ENCODE measurements around the gene MACF1.

The MACF1 gene

GRCh38 chr1:39214714-39214997, 10.2 kb downstream of the MACF1 start:
- peaks cover 4% of the 10 kb centered on the region for H3K36me3 ChIP-seq (replicated peaks)
- in situ Hi-C loops (cut with HindIII; ENCODE audit: low pct_ligation_motif_present, low sequenced_read_pairs), result no loop called here
- no peak overlapping the region for H3K4me3 ChIP-seq (ENCODE audit: low read depth, low read length)
- H3K27ac ChIP-seq, result no peak overlapping the region
- no peak for DNase-seq
- TF ChIP-seq CTCF (IDR thresholded peaks at IDR 0.05; ENCODE audit: low read depth, low read length, missing control alignments), result no peak
- H3K27me3 ChIP-seq (replicated peaks), result no peaks in the 10 kb centered on the region

DNA sequence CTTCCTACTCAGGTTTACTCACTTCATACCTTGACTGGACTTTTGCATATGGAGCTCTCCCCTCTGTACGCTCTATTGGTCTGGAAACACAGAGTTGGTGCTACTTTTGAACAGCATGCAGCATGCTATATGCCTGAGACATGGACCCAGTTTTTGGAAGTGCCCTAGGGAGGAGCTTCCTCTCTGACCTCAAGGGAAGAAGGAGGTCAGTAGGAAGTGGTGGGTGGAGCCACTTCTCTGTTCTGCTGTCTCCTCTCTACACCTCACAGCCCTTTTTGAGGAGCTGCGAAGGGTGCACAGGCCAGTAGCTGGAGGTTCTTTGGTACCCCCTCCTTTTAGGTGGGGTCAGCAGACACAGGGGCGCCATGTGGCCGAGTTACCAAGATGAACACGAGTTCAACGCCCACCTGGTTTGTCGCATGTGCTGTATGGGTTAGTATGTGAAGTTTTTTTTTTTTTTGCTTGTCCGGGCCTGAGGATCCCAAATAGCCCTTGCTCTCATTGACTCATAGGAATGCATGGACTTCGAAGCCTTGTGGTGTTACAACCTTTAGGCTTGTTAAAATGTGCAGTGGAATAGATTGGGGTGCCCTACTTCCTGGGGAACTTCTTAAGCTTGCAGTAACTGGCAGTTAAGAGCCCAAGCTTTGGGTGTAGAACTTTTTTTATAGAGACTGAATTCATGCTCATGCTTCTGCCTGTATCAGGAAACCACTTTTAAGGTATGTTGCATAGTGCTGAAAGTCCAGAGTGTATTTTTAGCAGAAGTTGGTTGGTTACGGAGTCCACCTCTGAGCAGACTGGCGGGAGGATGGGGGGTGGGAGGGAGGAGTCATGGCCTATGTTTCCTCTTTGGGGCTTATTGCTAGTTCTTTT, 10.7 kb downstream of the MACF1 start:
- DNase-seq, result no peak
- no peak for TF ChIP-seq CTCF (IDR thresholded peaks at IDR 0.05; ENCODE audit: low read depth, low read length, missing control alignments)
- H3K36me3 ChIP-seq (replicated peaks), result peaks cover 4% of the 10 kb centered on the region
- no peak overlapping the region for H3K4me3 ChIP-seq (ENCODE audit: low read depth, low read length)
- no peak overlapping the region for H3K27ac ChIP-seq
- no peaks in the 10 kb centered on the region for H3K27me3 ChIP-seq (replicated peaks)
- in situ Hi-C loops (cut with HindIII; ENCODE audit: low pct_ligation_motif_present, low sequenced_read_pairs), result no loop called here

DNA sequence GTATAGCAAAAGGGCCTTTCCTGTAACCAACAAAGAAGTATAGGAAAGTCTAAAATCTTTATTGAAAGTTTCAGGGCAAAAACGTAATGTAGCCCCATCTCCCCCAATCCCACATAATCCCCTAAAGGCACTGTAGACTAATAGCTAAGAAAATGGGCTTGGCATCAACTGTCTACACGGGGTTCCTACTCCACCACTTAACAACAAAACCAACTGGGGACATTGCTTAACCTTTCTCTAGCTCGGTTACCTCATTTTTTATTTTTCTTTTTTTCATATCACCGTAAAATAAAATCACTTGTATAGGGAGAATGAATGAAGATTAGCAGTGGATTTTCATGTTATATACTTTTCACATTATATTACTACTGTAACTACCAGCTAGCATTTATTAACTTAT, 12.3 kb downstream of the MACF1 start:
- in situ Hi-C loops (cut with HindIII; ENCODE audit: low pct_ligation_motif_present, low sequenced_read_pairs), result no loop called here
- Histone ChIP-seq H3K36me3 (replicated peaks) (peaks cover 4% of the 10 kb centered on the region), H3K27ac (no peak overlapping the region), H3K27me3 (replicated peaks) (no peaks in the 10 kb centered on the region), H3K4me3 (ENCODE audit: low read depth, low read length) (no peak overlapping the region)
- no peak for TF ChIP-seq CTCF (IDR thresholded peaks at IDR 0.05; ENCODE audit: low read depth, low read length, missing control alignments)
- DNase-seq, result no peak

GRCh38 chr1:39220891-39221870, 16.7 kb downstream of the MACF1 start:
- H3K4me3 ChIP-seq (ENCODE audit: low read depth, low read length), result no peak overlapping the region
- H3K27me3 ChIP-seq (replicated peaks), result no peaks in the 10 kb centered on the region
- no peak for DNase-seq
- H3K27ac ChIP-seq, result no peak overlapping the region
- H3K36me3 ChIP-seq (replicated peaks), result no peaks in the 10 kb centered on the region
- TF ChIP-seq CTCF (IDR thresholded peaks at IDR 0.05; ENCODE audit: low read depth, low read length, missing control alignments), result no peak
- in situ Hi-C loops (cut with HindIII; ENCODE audit: low pct_ligation_motif_present, low sequenced_read_pairs), result no loop called here

DNA sequence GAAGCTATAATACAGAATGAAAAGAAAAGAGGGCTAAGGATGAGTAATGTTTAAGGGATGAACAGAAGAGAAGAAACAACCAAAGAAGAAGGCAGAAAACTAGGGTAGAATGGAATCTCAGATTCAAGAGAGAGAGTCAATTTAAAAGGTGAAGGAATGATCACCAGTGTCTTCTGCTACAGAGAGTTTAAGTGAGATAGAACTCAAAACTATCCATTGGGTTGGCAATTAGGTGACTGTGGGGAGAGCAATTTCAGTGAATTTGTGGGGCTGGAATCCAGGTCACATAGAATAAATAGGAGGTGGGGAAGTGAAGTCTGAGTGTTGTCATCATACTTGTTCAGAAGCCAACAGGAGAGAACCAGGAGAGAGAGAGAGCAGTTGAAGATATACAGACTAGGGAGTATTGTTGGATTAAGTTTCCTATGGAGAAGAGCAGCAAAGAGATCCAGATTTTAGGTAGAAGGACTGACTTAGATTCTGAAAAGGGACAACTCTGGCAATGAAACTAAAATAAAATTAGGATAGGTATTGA, 19.9 kb downstream of the MACF1 start:
- Histone ChIP-seq H3K4me3 (ENCODE audit: low read depth, low read length) (no peak overlapping the region), H3K27ac (no peak overlapping the region), H3K36me3 (replicated peaks) (no peaks in the 10 kb centered on the region), H3K27me3 (replicated peaks) (no peaks in the 10 kb centered on the region)
- TF ChIP-seq CTCF (IDR thresholded peaks at IDR 0.05; ENCODE audit: low read depth, low read length, missing control alignments), result no peak
- in situ Hi-C loops (cut with HindIII; ENCODE audit: low pct_ligation_motif_present, low sequenced_read_pairs), result no loop called here
- no peak for DNase-seq
